ENCODE data around the gene TTLL9.

DNA sequence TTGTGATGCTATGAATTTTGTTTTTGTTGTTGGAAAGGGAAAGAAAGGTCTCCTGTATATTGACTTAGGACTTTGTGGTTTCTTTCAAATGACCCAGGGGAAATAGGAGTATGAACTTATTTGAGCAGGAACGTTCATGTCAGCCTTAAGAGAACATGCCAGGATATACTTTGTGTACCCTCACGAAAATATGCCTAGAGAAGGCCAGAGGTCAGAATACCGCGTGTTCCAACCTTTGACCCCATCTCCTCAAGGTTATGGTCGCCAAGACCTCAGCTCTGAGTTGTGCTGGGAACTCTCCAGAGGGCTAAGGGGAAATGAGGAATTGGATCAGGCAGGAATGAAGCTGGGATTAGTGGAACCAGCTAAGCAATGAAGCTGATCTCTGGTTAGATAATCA is 11.5 kb downstream of the TTLL9 start:
- TF ChIP-seq, protein P1, sequence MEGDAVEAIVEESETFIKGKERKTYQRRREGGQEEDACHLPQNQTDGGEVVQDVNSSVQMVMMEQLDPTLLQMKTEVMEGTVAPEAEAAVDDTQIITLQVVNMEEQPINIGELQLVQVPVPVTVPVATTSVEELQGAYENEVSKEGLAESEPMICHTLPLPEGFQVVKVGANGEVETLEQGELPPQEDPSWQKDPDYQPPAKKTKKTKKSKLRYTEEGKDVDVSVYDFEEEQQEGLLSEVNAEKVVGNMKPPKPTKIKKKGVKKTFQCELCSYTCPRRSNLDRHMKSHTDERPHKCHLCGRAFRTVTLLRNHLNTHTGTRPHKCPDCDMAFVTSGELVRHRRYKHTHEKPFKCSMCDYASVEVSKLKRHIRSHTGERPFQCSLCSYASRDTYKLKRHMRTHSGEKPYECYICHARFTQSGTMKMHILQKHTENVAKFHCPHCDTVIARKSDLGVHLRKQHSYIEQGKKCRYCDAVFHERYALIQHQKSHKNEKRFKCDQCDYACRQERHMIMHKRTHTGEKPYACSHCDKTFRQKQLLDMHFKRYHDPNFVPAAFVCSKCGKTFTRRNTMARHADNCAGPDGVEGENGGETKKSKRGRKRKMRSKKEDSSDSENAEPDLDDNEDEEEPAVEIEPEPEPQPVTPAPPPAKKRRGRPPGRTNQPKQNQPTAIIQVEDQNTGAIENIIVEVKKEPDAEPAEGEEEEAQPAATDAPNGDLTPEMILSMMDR (IDR thresholded peaks at IDR 0.05) = no peak
- TF ChIP-seq POLR2AphosphoS5 (IDR thresholded peaks at IDR 0.05) = no peak
- no peak for TF ChIP-seq EP300 (IDR thresholded peaks at IDR 0.05)

Data from suprapubic skin (tissue), 4 donors.